H9 (cell line): Measurements from ENCODE around the gene S100G. TPM values are rescaled to one million over a fixed set of nuclear protein-coding genes. Genes with fewer than 3 reads are reported as not detected.
"Not testable (repeated sequence)": the region's sequence is repeated elsewhere in the genome, so short reads cannot be mapped to it uniquely, and the experiment has no call there.

Experiments used
- DNase-seq: peaks from one replicate; pipeline ENCODE4 v3.0.0-alpha.2; 2017
- H2AFZ ChIP-seq: one replicate; pipeline ENCODE4 v1.6.1; 2013; ENCODE audit warnings: mild to moderate bottlenecking, low read length, control low read depth, moderate library complexity
- H2AK5ac ChIP-seq: 2 replicates; pipeline ENCODE4 v1.6.1; 2013; ENCODE audit warnings: low read length, control low read depth, mixed read lengths; ENCODE audit not compliant: insufficient read length
- H2BK120ac ChIP-seq: one replicate; pipeline ENCODE4 v1.6.1; 2013; ENCODE audit warnings: low read depth, mild to moderate bottlenecking, low read length, control low read depth, inconsistent platforms; ENCODE audit not compliant: poor library complexity, severe bottlenecking
- H2BK12ac ChIP-seq: 2 replicates; pipeline ENCODE4 v1.6.1; 2013; ENCODE audit warnings: low read length, control low read depth, mixed read lengths, low read depth; ENCODE audit not compliant: insufficient read length
- H2BK15ac ChIP-seq: 2 replicates; pipeline ENCODE4 v1.6.1; 2013; ENCODE audit warnings: low read depth, low read length, control low read depth
- H2BK20ac ChIP-seq: one replicate; pipeline ENCODE4 v1.6.1; 2013; ENCODE audit warnings: low read depth, mild to moderate bottlenecking, low read length, control low read depth, inconsistent platforms; ENCODE audit not compliant: poor library complexity, severe bottlenecking
- H2BK5ac ChIP-seq: 2 replicates; pipeline ENCODE4 v1.6.1; 2013; ENCODE audit warnings: low read length, control low read depth, mixed read lengths; ENCODE audit not compliant: insufficient read length
- H3K14ac ChIP-seq: 2 replicates; pipeline ENCODE4 v1.6.1; 2013; ENCODE audit warnings: low read length, control low read depth; ENCODE audit not compliant: insufficient read depth
- H3K18ac ChIP-seq: 2 replicates; pipeline ENCODE4 v1.6.1; 2013; ENCODE audit warnings: low read depth, mild to moderate bottlenecking, mixed read lengths, low read length, control low read depth; ENCODE audit not compliant: insufficient read length
- H3K23ac ChIP-seq: 2 replicates; pipeline ENCODE4 v1.6.1; 2013; ENCODE audit warnings: low read length, control low read depth, mixed read lengths, low read depth; ENCODE audit not compliant: insufficient read length
- H3K23me2 ChIP-seq: 2 replicates; pipeline ENCODE4 v1.6.1; 2013; ENCODE audit warnings: low read depth, mild to moderate bottlenecking, mixed read lengths, low read length, control low read depth; ENCODE audit not compliant: insufficient read length, poor library complexity, severe bottlenecking
- H3K27ac ChIP-seq: 2 replicates; pipeline ENCODE4 v1.5.1; 2013; ENCODE audit warnings: low read length, control low read depth, mixed read lengths, low read depth; ENCODE audit not compliant: insufficient read length
- H3K27me3 ChIP-seq: 2 replicates; pipeline ENCODE4 v1.6.1; 2013; ENCODE audit warnings: low read length, control low read depth, inconsistent platforms; ENCODE audit not compliant: insufficient read depth
- H3K4ac ChIP-seq: 2 replicates; pipeline ENCODE4 v1.6.1; 2013; ENCODE audit warnings: low read depth, mild to moderate bottlenecking, control low read depth, inconsistent platforms, low read length, moderate library complexity
- H3K4me1 ChIP-seq: 2 replicates; pipeline ENCODE4 v1.6.1; 2013; ENCODE audit warnings: low read length, control low read depth, inconsistent platforms; ENCODE audit not compliant: insufficient read depth
- H3K4me2 ChIP-seq: 2 replicates; pipeline ENCODE4 v1.6.1; 2013; ENCODE audit warnings: low read length, control low read depth, mixed read lengths; ENCODE audit not compliant: insufficient read length, insufficient read depth
- H3K56ac ChIP-seq: 2 replicates; pipeline ENCODE4 v1.6.1; 2013; ENCODE audit warnings: low read depth, mild to moderate bottlenecking, mixed read lengths, low read length, control low read depth; ENCODE audit not compliant: insufficient read length
- H3K79me1 ChIP-seq: 2 replicates; pipeline ENCODE4 v1.6.1; 2013; ENCODE audit warnings: low read depth, mild to moderate bottlenecking, moderate library complexity, low read length, control low read depth, inconsistent platforms; ENCODE audit not compliant: insufficient read depth, poor library complexity, severe bottlenecking
- H3K79me2 ChIP-seq: 2 replicates; pipeline ENCODE4 v1.6.1; 2013; ENCODE audit warnings: low read length, control low read depth, inconsistent platforms; ENCODE audit not compliant: insufficient read depth
- H3K9ac ChIP-seq: 2 replicates; pipeline ENCODE4 v1.6.1; 2013; ENCODE audit warnings: low read length, control low read depth, mixed read lengths; ENCODE audit not compliant: insufficient read length; ENCODE audit errors: extremely low read depth
- H3K9me3 ChIP-seq: one replicate; pipeline ENCODE4 v1.6.1; 2013; ENCODE audit warnings: low read depth, low read length, inconsistent platforms; ENCODE audit not compliant: control insufficient read depth
- H3T11ph ChIP-seq: one replicate; pipeline ENCODE4 v1.6.1; 2013; ENCODE audit warnings: mild to moderate bottlenecking, low read length, control low read depth, inconsistent platforms
- H4K20me1 ChIP-seq: one replicate; pipeline ENCODE4 v1.6.1; 2013; ENCODE audit not compliant: control insufficient read depth, insufficient read length, insufficient read depth
- H4K5ac ChIP-seq: 2 replicates; pipeline ENCODE4 v1.6.1; 2013; ENCODE audit warnings: low read depth, mild to moderate bottlenecking, mixed read lengths, low read length, control low read depth; ENCODE audit not compliant: insufficient read length
- H4K8ac ChIP-seq: replicated peaks from 2 replicates; pipeline ENCODE4 v1.6.1; 2013; ENCODE audit warnings: low read length, control low read depth, mixed read lengths, low read depth; ENCODE audit not compliant: insufficient read length
- H4K91ac ChIP-seq: 2 replicates; pipeline ENCODE4 v1.6.1; 2013; ENCODE audit warnings: low read depth, mild to moderate bottlenecking, moderate library complexity, mixed read lengths, low read length, control low read depth; ENCODE audit not compliant: insufficient read length
- H3K27ac Mint-ChIP-seq, 3 experiments: 2 replicates in 2 of 3; 3 replicates in 1 of 3; pipeline ENCODE4 v1.8.0; 2020 to 2021; ENCODE audit warnings: mixed read lengths in 3 of 3, mild to moderate bottlenecking in 1 of 3, moderate library complexity in 1 of 3
- H3K27me3 Mint-ChIP-seq: 2 replicates; pipeline ENCODE4 v1.8.0; 2021; ENCODE audit warnings: low read depth, mild to moderate bottlenecking, moderate library complexity, mixed read lengths
- H3K36me3 Mint-ChIP-seq, 3 experiments: 2 replicates in 2 of 3; 3 replicates in 1 of 3; pipeline ENCODE4 v1.8.0; 2020 to 2021; ENCODE audit warnings: low read depth in 3 of 3, mixed read lengths in 3 of 3; ENCODE audit not compliant: insufficient read depth in 1 of 3
- H3K4me1 Mint-ChIP-seq, 2 experiments: 2 replicates each; pipeline ENCODE4 v1.8.0; 2020; ENCODE audit warnings: mixed read lengths in 2 of 2
- H3K4me3 Mint-ChIP-seq, 2 experiments: 2 replicates in 1 of 2; 3 replicates in 1 of 2; pipeline ENCODE4 v1.8.0; 2020 to 2021; ENCODE audit warnings: mild to moderate bottlenecking in 2 of 2, mixed read lengths in 2 of 2, moderate library complexity in 1 of 2
- H3K9me3 Mint-ChIP-seq, 2 experiments: 2 replicates in 1 of 2; 3 replicates in 1 of 2; pipeline ENCODE4 v1.8.0; 2020; ENCODE audit warnings: mild to moderate bottlenecking in 2 of 2, mixed read lengths in 2 of 2, moderate library complexity in 1 of 2
- WGBS: extraction: QIAGEN DNeasy Blood & Tissue Kit; methylation state at CpG from one replicate; pipeline ENCODE4 v1.1.7; 2013; ENCODE audit warnings: missing lambda C conversion rate, low lambda C conversion rate, mixed read lengths; ENCODE audit not compliant: insufficient read length; ENCODE audit errors: extremely low coverage; 5-methylcytosine and 5-hydroxymethylcytosine counted together
- total RNA-seq: library from RNA; stranded (reverse); gene quantifications from 2 replicates; pipeline ENCODE4 v1.2.1, GENCODE V29; 2021
- TF ChIP-seq, protein P1 (sequence below): fragments of 200-600 bp; sonication (generic); conservative IDR thresholded peaks from 3 replicates; pipeline ENCODE4 v1.8.0; 2021; ENCODE audit warnings: antibody characterized with exemption, mild to moderate bottlenecking

S100G gene
- total RNA-seq, 1 experiment from 2014 or later: not detected

DNA sequence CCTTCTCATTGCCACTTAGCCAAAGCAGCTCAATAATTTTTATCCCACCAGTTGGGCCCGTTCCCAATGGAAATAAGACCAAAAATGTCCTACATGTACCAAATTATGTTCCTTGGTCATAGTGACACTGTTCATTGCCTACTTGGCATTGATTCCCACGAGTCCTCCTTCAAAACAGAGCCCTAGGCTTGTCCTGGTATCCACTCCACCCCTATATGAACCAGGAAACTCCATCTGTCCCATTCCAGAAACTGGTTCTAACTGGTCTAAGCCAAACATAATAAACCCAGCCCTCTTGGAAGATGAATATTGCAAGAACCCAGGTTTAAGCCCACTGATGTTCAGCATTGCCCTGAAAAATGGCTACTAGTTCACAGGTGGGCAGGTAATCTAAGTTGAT lies 30.9 kb upstream of the S100G start:
- no peak overlapping the region for H2BK15ac ChIP-seq
- no CpG with 5 or more reads among the region's 2 CpGs for WGBS
- Mint-ChIP-seq H3K9me3 (0 out of 5 replicates have a peak, but pooled peaks cover 0 to 3% of the 10 kb centered on the region in 2 experiments), H3K27me3 (no peaks in the 10 kb centered on the region), H3K27ac (0 out of 7 replicates have a peak overlapping the region, but pooled peaks of 1 of the 3 experiments have one; percentile 10), H3K36me3 (peaks cover 54 to 79% (median 70%) of the 10 kb centered on the region in 3 experiments), H3K4me1 (peaks cover 2 to 12% of the 10 kb centered on the region in 2 experiments; a peak in 3 of 4 replicates), H3K4me3 (no peak overlapping the region)
- no peak overlapping the region for H3T11ph ChIP-seq
- no peak overlapping the region for H4K91ac ChIP-seq
- no peak overlapping the region for H3K4ac ChIP-seq
- H4K5ac ChIP-seq: no peak overlapping the region
- no peak overlapping the region for H2BK12ac ChIP-seq
- no peak overlapping the region for H3K18ac ChIP-seq
- no peak overlapping the region for H3K4me2 ChIP-seq
- no peak overlapping the region for H3K56ac ChIP-seq
- H3K14ac ChIP-seq: no peak overlapping the region
- H3K27ac ChIP-seq: no peak overlapping the region
- no peaks in the 10 kb centered on the region for H3K23me2 ChIP-seq
- no peaks in the 10 kb centered on the region for H4K20me1 ChIP-seq
- no peaks in the 10 kb centered on the region for H3K79me1 ChIP-seq
- H2AK5ac ChIP-seq: no peak overlapping the region
- no peaks in the 10 kb centered on the region for H3K27me3 ChIP-seq
- H3K23ac ChIP-seq: no peak overlapping the region
- H2BK120ac ChIP-seq: no peak overlapping the region
- H4K8ac ChIP-seq: no peak overlapping the region
- H3K9me3 ChIP-seq: no peaks in the 10 kb centered on the region
- H2AFZ ChIP-seq: no peak overlapping the region
- H3K4me1 ChIP-seq: no peaks in the 10 kb centered on the region; the same call in 1 of the 2 replicates
- no peak overlapping the region for H2BK5ac ChIP-seq
- H2BK20ac ChIP-seq: no peak overlapping the region
- no peak overlapping the region for H3K9ac ChIP-seq
- TF ChIP-seq, protein P1, sequence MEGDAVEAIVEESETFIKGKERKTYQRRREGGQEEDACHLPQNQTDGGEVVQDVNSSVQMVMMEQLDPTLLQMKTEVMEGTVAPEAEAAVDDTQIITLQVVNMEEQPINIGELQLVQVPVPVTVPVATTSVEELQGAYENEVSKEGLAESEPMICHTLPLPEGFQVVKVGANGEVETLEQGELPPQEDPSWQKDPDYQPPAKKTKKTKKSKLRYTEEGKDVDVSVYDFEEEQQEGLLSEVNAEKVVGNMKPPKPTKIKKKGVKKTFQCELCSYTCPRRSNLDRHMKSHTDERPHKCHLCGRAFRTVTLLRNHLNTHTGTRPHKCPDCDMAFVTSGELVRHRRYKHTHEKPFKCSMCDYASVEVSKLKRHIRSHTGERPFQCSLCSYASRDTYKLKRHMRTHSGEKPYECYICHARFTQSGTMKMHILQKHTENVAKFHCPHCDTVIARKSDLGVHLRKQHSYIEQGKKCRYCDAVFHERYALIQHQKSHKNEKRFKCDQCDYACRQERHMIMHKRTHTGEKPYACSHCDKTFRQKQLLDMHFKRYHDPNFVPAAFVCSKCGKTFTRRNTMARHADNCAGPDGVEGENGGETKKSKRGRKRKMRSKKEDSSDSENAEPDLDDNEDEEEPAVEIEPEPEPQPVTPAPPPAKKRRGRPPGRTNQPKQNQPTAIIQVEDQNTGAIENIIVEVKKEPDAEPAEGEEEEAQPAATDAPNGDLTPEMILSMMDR: no peak
- no peaks in the 10 kb centered on the region for H3K79me2 ChIP-seq
- no peak for DNase-seq

GRCh38 chrX:16628511-16628910 lies 21.4 kb upstream of the S100G start:
- H2AK5ac ChIP-seq, H3K23ac ChIP-seq, H3K27me3 Mint-ChIP-seq, H4K20me1 ChIP-seq, H3K9me3 ChIP-seq, H3K4ac ChIP-seq, H3T11ph ChIP-seq, H3K79me2 ChIP-seq, H2BK20ac ChIP-seq, H4K5ac ChIP-seq, H2BK120ac ChIP-seq, H4K91ac ChIP-seq, H2BK15ac ChIP-seq, H3K9ac ChIP-seq, H2BK5ac ChIP-seq, H2BK12ac ChIP-seq, H2AFZ ChIP-seq, H3K14ac ChIP-seq, H3K56ac ChIP-seq, H4K8ac ChIP-seq, H3K9me3 Mint-ChIP-seq, DNase-seq, H3K79me1 ChIP-seq, H3K27ac ChIP-seq, H3K18ac ChIP-seq, H3K23me2 ChIP-seq, H3K27me3 ChIP-seq: not testable (repeated sequence)
- Mint-ChIP-seq H3K27ac (peak overlapping the region; percentile 63 to 87 (median 83)), H3K36me3 (peaks cover 28 to 55% (median 50%) of the 10 kb centered on the region in 3 experiments), H3K4me1 (peaks cover 33 to 42% of the 10 kb centered on the region in 2 experiments), H3K4me3 (peak overlapping the region in 1 of 2 experiments; percentile 24; a peak in 1 of 5 replicates)
- no CpG with 5 or more reads among the region's 6 CpGs for WGBS
- Histone ChIP-seq H3K4me2 (peak overlapping the region; percentile 19), H3K4me1 (peaks cover 10% of the 10 kb centered on the region)
